CD4-positive, alpha-beta T cell treated with Interleukin-1 beta for 1 hour (primary cell): Measurements from ENCODE around the gene SMAD3.
A peak's percentile ranks its signal among the peaks of the same experiment; 100 is the strongest.

Source experiments
- DNase-seq, 2 donors: peaks; one replicate each; pipeline ENCODE4 v3.0.0-alpha.2; 2020 to 2022

SMAD3 gene

DNA sequence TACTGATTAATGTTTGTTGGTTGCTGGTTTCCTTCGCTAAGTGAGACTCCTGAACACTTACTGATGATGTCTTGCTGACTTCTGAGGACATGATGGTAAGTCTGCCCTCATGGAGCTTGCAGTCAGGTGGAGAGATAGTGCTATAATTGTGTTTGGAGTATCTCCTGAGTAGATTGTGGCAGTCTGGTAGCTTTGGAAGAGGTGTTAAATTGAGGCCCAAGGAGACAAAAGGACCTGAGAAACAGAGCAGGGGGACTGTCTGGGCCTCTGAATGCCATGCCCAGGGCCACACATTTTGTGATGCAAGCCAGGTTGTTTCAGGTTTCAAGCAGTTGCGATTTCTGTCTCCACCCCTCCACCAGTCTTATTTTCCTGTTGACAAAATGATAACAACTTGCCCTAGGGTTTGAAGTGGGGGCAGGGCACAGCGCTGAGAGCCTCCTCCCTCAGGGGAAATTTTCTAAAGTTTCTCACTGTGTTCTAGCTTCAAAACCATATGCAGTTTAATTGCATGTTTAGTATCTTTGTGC is 16.7 kb downstream of the SMAD3 start:
- DNase-seq: peak; percentile 68 to 75

DNA sequence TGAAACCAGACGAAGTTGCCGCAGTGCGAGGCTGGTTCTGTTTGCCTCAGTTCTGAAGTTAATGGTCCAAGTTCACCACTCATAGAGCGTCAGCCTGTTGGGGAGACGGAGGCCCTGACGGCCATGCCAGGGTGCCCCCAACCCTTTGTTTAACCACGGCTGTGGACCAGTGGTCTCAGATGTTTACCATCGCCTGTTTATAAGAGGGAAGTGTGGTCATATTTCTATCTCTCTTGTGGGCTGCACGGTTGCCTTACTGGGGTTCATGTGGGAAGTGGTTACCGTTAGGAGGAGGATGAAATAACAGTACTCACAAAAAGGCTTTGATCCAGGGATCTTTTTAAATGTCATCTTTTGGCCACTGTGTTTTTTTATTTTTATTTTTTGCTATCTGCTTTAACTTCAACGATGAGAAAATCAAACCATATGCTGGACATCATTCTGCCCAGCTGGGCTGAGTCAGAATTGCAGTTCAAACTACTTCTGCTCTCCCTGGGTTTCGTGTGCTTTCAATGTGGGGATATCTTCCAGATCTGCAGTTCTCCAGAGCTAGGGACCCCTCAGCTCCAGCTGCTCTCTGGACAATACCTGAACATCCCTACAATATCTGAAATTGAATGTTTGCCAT is 17.8 kb downstream of the SMAD3 start:
- DNase-seq: peak in 1 of 2 donors; percentile 47

DNA sequence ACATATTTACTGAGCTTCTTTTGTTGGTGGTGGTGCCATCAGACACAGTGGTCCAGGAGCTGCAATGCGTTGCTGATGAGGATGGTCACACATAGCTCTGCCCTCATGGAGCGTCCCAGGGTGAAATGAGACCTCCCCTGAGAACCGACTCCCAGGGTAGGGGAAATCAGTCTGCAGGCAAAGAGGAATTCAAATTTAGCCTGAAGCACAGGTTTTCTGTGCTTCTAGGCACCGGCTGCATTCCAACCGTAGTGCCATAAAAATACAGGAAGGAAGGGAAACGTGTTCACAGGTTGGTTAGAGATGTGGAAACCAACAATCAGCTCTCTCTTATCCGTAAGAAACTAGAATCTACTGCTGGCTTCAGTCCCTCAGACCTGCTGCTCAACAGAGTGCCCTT is 19.2 kb downstream of the SMAD3 start:
- no peak for DNase-seq

DNA sequence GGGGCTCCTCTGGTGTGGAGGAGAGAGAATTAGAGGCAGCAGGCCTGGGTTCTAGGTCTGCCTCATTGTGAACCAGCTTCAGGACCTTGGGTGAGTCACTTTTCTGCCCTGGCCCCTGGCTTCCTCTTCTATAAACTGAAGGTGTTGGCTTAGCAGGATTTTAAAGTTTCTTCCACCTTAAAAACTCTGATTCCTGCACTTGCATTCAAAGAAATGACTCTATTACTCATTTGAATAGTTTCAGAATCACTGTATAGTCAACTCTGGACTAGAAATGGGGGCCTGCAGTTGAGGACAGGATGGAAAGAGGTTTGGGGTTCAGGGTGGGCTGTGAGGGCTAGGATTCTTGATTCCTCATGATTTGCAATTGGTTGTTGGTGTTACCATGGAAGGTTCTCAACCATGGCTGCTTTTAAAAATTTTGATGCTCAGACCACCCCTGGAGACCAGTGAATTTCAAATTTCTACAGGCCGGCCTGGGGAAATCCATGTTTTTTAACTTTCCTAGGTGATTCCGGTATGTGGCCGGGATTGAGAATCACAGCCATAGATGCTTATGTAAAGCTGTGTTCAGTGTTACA is 19.9 kb downstream of the SMAD3 start:
- DNase-seq: no peak

DNA sequence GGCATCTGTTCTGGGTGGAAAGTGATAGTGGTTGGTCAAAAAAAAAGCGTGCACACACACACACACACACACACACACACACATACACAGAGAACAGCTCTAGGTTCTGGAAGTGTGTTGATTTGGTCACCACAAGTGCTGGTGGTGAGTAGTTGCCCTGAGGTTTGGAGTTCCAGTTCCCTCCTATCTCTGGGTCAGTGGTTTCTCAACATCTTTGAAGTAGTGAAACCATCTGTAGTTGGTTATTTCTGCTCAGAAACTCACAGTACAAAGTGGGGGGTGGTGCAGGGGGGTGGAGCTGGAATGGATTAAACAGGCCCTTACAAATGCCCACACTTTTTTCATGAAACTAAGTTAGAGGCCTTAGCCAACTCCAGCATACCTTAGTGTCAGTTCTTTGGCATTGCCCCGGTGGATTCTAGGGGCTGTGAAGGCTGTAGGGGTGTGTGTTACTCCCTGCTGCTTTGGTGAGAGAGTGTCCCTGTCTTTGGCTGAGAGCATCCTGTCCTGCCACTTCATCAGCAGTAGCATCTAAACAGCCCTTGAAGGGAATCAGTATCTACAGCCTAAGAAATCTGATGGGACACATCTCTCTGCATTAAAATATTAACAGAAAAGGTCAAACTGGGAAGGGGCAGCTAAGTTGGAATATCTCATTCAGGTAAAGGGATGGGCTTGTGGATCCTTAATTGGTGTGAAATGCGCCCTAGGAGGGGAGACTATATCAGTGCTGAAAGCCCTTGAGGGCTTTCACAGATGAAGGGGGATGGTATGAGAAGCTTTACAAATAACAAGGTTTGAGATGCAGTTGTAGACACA is 20.6 kb downstream of the SMAD3 start:
- peak; percentile 60 to 70 for DNase-seq

DNA sequence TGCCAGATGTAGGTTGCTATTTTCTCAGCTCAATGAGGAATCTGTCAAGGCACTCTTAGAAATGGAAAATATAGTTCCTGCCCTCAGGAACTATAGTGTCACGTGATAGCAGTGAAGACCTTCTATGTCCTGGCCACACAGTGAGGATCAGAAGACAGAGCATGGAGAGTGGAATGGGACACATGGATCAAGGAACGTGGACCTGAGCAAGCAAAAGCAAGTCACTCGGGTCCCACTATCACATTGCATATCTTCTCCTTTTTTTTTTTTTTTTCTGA is 21.2 kb downstream of the SMAD3 start:
- DNase-seq: no peak

DNA sequence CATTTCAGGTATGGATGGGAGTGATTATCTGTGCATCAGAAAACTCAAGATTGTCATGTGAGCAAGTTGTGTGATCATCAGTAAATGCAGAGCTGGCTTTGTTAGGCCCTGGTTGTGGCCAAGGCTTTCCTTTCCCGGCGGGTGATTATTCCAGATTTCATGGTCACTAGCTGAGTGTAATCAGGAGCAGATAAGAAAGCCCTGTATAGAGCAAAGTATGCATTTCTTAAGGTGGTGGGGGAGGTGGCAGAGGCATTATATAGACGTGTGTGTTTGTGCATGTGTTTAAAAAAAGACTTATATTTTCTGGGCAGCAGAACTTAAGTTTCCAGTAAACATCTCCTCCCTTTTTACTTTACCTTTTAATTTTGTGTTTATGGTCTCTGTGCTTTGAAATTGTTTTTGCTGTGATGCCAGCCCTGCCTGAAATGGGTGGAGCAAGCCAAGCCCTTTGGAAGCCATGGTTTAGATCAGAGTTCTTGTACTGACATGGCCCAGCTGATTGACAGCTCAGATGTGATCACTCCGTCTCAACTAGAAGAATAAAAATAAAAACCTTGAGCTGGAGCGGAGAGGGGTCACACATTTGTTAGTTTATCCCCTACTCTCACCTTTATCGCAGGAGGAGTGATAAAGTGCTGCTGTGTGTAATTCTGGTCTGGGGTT is 22.2 kb downstream of the SMAD3 start:
- no peak for DNase-seq

DNA sequence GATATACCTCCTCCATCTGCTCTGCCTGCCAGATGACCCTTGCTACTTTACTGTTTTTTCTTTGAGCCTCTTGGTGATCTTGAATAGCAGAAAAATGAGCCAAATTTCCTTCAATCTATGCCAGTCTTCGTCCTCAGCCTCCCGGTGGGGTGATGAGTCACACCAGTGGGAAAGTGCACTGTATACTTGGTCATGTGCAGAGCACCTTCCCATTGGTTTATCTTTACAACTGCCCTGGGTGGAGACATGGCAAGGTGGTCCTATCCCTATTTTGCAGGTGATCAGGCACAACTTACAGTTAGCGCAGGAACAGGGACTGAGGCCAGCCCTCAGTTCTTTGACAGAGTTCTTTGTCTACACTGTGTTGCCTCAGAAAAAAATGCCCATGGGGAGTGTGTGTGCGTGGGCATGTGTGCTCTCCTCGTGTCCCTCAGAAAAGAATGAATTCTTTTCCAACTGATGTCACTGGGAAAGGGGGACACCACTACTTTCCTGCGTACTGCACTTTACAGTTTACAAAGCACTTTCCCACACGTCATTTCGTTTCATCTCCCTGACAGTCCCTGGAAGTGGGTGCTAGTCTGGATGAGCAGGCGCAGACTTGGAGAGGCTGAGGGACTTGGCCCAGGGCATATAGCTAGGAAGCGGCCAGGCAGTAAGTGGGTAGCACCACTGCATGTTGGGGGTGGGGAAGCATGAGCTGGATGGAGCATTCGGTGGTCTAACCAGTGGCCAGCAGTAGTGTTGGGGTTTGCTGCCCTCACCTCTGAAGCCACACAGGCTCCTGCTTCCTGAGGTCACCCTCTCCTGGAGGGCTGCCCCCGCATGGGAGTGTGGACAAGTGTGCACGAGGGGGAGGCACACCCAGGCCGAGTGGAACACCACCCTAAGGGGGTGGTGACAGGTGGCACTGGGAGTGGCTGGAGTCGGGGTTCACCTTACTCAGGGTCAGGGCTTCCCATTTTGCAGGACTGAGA is 24.1 kb downstream of the SMAD3 start:
- no peak for DNase-seq

DNA sequence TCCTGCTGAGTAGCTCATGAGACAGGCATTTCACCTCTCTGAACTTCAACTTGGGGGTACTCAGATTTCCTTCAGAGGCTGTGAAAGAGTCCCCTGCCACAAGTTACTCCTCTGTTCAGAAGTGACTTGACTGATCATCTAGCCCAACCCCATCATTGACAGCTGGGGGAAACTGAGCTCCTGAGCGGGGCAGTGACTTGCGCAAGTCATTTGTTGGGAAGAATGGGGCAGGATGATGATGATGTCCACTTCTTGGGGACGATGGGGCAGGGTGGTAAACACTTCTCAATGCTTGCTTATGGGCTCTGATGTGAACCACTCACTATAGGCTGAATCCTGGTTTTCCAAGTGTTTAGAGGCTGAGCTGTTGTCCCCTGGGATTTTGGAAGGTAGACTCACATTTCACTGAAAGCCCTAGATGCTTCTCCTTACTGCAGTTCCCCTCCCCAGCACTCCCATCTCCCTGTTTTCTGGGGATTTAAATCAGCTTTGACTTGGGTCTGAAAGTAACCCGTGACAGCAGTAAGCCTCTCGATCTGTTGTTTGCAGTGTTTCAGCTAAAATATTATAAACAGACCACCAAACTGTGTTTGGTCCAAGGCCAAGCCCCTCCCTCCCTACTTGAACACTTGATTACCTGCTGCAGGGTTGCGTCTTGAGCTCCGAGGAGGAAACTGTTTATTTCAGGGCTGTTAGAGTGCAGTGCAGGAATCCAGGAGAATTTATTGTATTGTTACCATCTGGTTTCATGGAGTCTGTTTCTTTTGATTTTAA is 25.1 kb downstream of the SMAD3 start:
- DNase-seq: no peak

DNA sequence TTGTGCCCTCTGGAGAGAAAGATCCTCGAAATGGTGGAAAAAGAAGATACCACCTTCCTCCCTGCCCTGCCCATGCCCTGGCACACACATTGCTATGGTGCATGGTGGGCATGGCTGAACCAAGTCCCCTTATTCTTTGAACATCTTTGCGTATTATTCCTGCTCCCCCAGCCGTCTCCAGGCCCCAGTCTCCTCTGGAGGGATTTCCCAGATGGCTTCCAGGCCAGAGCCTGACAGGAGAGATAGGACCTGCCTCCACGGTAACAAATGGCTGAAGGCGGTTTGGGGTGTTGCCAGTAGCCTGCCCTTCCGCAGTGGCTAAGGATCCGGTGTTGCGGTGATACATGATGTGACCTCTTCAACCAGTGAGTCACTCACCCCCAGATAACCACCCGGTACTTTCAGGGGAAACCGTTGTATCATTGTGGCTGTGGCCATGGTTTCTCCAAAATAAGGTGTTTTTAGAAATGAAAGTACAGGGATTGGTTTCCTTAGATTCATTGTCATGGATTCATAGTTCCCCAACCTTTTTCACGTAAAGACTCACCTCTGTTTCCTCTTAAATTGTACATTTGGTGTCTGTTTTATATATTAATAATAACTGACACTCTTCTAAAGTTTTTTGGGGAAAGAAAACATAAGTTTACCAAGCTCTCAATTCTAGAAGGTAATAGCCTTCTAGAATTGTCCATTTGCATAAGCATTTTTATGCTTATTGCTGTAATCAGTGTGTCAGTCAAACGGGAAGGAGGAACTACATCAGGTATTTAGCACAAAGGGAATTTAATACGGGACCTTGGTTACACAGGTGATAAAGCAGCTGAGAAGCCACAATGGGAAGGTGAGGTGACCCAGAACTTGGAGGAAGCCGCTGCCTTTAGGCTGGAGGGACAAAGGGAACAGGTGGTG is 25.9 kb downstream of the SMAD3 start:
- peak; percentile 81 to 87 for DNase-seq

DNA sequence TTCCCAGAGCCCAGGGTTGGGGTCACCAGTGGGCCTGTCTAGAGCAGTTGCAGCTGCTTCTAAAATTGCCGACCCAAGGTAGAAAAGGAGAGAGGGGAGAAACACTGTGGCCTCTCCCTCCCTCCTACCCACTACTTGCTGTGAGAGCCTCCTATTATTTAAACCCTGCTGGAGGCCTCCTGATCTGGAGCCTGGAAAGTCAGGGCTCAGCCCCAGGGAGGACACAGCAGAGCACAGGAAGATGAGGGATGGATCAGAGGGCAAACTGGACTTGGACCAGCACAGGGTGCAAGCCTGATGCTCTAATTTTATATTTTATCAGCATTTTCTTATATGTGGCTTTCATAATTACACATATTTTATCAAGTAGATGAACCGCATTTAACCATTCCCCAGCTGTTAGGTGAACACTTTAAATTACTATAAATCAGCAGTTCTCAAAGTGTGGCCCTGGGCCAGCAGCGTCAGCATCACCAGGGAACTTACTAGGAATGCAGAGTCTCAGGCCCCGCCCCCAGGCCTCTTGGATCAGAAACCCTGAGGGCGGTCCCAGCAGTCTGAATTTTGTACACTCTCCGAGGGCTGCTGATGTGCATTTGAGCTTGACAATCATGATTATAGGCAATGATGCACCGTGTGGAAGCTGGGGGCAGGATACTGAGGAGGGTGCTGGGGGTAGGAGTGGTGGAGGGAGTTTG is 26.7 kb downstream of the SMAD3 start:
- no peak for DNase-seq

DNA sequence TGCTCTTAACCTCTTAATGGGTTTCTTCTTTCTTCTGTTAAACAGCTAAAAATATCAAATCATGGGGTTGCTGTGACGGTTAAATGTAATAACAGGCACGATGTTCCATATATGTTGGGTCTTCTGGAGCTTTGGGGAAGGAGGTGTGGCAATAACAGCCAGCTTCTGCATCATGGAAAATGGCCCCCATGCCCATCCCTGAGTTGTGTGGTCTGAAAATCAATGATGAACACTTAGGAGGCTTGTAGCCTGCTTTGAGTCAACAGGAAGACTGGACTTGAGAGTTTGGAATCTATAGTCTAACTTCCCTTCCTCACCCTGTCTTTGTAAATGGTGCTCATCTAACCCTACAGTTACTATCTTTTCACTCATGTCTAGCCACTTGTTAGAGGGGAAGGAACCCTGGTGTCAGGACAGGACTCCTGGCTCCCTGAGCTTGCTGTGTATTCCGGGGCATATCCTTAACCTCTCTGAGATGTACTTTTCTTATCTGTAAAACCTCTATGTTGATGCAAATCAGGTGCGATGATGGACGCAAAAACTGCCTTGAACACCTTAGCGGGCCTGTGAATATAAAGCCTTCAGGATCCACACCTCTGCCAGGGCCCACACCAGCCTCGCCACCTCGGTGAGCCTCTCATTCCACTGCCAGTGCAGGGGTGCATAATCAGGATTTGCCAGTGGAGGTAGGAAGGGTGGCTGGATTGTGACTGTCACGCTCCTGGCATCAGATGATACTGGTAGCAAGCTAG is 27.5 kb downstream of the SMAD3 start:
- no peak for DNase-seq

DNA sequence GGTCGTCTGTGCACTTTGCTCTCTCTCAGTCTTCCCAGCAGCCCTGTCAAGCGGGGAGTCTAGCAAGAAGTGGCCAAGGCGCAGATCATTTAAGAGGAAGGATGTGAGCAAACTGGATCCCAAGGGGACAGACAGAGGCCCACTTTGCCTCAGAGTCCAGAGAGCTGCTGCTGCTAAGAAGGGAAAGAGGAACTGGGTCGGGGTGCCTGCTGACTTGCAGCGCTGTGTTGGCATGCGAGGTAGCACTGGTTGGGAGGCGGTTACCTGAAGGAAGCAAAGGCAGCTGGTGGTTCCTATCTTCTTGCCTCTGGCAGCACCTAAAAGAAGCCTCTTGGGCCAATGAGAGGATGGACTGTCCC is 28.1 kb downstream of the SMAD3 start:
- peak in 1 of 2 donors; percentile 79 for DNase-seq

DNA sequence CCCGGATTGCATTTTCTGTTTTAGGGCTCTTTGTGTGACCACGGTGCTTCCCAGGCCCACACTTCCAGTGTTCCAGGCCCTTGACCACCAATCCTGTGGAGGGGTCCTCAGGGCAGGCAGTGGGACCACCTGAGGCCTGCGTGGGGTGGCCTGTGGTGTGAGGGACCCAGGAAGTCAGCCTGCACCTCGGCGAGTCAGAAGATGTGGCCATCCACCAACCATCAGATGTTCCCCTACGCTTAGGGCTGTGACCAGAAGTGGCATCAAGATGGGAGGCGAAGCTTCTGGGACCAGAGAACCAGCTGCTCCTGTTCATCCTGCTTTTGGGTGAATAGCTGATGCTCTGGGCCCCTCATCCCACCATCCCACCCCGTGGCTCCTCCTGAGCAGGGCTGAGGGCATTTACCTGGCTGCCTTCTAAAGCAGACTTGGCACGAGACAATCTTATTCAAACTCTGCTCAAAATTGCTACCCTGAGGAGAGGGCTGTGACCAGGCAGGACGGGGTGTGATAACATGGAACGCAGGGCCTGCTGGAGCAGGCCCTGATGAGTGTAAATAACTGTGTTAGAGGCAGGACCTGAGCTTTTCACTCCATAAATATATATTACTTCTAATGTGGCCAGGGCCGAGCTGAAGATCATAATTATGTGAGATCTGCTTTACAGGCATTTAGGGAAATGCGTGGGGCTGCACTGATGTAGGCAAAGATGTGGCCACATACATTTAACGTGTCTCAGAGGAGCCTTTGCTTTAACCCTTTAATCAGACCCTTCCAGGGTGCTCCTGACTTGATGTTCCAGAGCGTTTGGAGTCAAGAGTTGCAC is 28.8 kb downstream of the SMAD3 start:
- DNase-seq: no peak

DNA sequence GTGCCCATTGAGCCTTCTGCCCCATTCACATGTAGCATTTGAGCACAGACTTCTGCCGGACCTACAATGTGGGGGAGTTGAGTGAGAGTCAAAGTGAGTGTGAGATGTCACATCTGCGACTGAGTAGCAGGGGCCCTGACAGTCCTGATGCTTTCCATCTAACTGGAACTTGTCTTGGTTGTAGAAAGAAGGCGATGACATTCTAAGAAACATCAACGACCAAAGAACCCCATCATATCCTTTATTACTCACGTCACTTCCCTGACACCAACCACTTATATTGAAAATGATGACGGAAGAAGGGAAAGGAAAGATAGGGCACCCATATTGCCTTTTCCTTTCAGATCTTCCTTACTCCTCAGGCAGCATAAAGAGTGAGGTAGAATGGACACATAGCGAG is 30.5 kb downstream of the SMAD3 start:
- DNase-seq: no peak

DNA sequence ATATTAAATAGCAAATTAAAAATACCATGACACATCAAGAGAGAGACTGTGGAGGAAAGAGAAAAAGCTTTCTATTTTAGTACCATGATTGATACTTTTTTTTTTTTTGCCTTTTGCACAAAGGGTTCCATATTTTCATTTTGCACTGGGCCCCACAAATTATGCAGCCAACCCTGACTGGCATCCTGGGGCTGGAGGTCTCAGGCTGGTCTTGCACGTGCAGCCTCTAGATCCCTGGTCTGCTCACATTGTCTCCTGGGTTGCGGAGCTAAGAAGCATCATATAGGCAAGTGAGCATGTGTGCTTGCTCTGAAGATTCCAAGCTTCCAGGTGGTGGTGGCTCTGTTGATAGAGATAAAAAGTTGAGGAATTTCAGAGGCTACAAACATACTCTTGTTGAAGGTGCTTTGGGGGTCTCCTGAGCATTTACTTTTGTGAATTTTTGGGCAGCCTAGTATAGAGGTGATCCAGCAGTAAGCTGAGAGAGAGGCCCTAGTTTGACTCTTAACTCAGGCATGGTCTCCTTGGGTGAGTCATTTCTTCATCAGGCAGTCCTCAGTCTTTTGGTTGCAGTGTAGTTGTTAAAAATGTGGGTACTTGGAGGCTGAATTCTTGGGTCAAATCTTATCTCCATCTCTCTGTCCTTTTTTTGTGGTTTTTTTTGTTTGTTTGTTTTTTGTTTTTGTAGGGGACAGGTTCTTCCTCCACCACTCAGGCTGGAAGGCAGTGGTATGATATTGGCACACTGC is 31.3 kb downstream of the SMAD3 start:
- DNase-seq: no peak

DNA sequence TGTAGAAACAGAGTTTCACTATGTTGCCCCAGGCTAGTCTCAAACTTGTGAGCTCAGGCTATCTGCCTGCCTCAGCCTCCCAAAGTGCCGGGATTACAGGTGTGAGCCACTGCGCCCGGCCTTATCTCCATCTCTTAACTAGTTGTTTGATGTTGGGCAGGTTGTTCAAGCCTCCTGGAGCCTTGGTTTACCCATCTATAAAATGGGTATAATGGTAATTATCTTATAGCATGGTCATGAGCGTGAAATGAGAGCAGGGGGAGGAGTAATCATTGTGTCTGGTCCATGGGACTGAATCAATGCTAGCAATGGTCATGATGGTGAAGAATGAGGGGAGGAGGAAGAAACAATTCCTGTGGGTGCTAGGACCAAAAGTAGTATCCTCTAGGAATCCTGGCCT is 32.0 kb downstream of the SMAD3 start:
- DNase-seq: no peak
